ENCODE results near the gene C4orf17. TPM values are rescaled to one million over a fixed set of nuclear protein-coding genes. Genes with fewer than 3 reads are reported as not detected.

Gene C4orf17
- total and polyA plus RNA-seq, 12 donors: not detected

- Histone ChIP-seq H3K27me3 (peaks cover 0 to 14% (median 0%) of the 10 kb centered on the region in 7 donors), H3K27ac (peak within 1 kb of the TSS; percentile 86 to 97 (median 94)), H3K36me3 (peaks cover 0 to 3% (median 0%) of the 10 kb centered on the region in 9 donors), H3K4me3 (peak within 1 kb of the TSS; percentile 32 to 70 (median 64)), H3K4me1 (peaks cover 0 to 15% (median 6%) of the 10 kb centered on the region in 9 donors), H3K9me3 (no peaks in the 10 kb centered on the region)
- peak; percentile 96 to 98 for DNase-seq
- peak; percentile 97 to 99 (median 99) for ATAC-seq
- intact Hi-C loops (cut with DNase I): loop anchor here in 9 of 10 donors (1.0 to 10.0 kb wide), 18 partner anchors 81 to 566 kb away; partner anchors contain the start of genes DNAJB14 (in 5 of the 9), LAMTOR3 (in 5 of the 9), H2AZ1 (in 3 of the 9) and METAP1 (in 1 of the 9)
- TF ChIP-seq CTCF (IDR thresholded peaks at IDR 0.05): peak in 3 of 9 donors; percentile 13 to 25 (median 17)
- 0% methylated on average over 48 of the region's 48 CpGs for WGBS, 2 donors
Measured at GRCh38 chr4:99563310-99564186, 52.7 kb downstream of the C4orf17 start, which contains the start of gene TRMT10A. Gene TRMT10A, minus strand, starts transcription at chr4:99564039. Its CDS starts 4,701 bp downstream, at chr4:99559338.

- H3K4me1 ChIP-seq: peaks cover 0 to 15% (median 6%) of the 10 kb centered on the region in 9 donors
- H3K36me3 ChIP-seq: no peaks in the 10 kb centered on the region
- DNase-seq (no peak), ATAC-seq (no peak)
- peaks cover 0 to 28% (median 0%) of the 10 kb centered on the region in 7 donors for H3K27me3 ChIP-seq
- no peak for TF ChIP-seq CTCF (IDR thresholded peaks at IDR 0.05)
- peak overlapping the region in 6 of 10 donors; percentile 86 to 97 (median 94) for H3K27ac ChIP-seq
- intact Hi-C loops (cut with DNase I): loop anchor here in 9 of 10 donors (2.0 to 10.0 kb wide), 15 partner anchors 80 to 568 kb away; partner anchors contain the start of genes LAMTOR3 (in 5 of the 9), DNAJB14 (in 4 of the 9), H2AZ1 (in 2 of the 9) and METAP1 (in 1 of the 9)
- no peaks in the 10 kb centered on the region for H3K9me3 ChIP-seq
- no peak overlapping the region for H3K4me3 ChIP-seq
Measured at GRCh38 chr4:99564921-99565320, 54.1 kb downstream of the C4orf17 start.

- peaks cover 0 to 8% (median 0%) of the 10 kb centered on the region in 9 donors for H3K4me1 ChIP-seq
- H3K9me3 ChIP-seq: no peaks in the 10 kb centered on the region
- peaks cover 0 to 67% (median 0%) of the 10 kb centered on the region in 7 donors for H3K27me3 ChIP-seq
- H3K4me3 ChIP-seq: no peak overlapping the region
- intact Hi-C loops (cut with DNase I): no loop called here
- H3K27ac ChIP-seq: no peak overlapping the region
- ATAC-seq (no peak), DNase-seq (no peak)
- WGBS, 2 donors: 16 to 20% methylated on average over 1 of the region's 1 CpG
- H3K36me3 ChIP-seq: no peaks in the 10 kb centered on the region
- TF ChIP-seq CTCF (IDR thresholded peaks at IDR 0.05): no peak
Measured at GRCh38 chr4:99571883-99572282, 61.1 kb downstream of the C4orf17 start.

GRCh38 chr4:99572527-99573240, 61.9 kb downstream of the C4orf17 start:
- Histone ChIP-seq H3K27me3 (peaks cover 0 to 62% (median 0%) of the 10 kb centered on the region in 7 donors), H3K9me3 (no peaks in the 10 kb centered on the region), H3K27ac (no peak overlapping the region), H3K4me3 (no peak overlapping the region), H3K4me1 (peaks cover 0 to 8% (median 0%) of the 10 kb centered on the region in 9 donors), H3K36me3 (no peaks in the 10 kb centered on the region)
- TF ChIP-seq CTCF (IDR thresholded peaks at IDR 0.05): no peak
- intact Hi-C loops (cut with DNase I): no loop called here
- WGBS, 2 donors: 77 to 86% methylated on average over 6 of the region's 6 CpGs
- ATAC-seq (no peak), DNase-seq (no peak)

All from heart right ventricle (tissue), 16 donors.